ENCODE data around the gene LSAMP. TPM values are rescaled to one million over a fixed set of nuclear protein-coding genes. Genes with fewer than 3 reads are reported as not detected.

Gene LSAMP
- total and polyA plus RNA-seq, 2 of the 13 experiments (the other 11 are each of a cell fraction or from before 2014, with no cell fraction given): not detected

DNA sequence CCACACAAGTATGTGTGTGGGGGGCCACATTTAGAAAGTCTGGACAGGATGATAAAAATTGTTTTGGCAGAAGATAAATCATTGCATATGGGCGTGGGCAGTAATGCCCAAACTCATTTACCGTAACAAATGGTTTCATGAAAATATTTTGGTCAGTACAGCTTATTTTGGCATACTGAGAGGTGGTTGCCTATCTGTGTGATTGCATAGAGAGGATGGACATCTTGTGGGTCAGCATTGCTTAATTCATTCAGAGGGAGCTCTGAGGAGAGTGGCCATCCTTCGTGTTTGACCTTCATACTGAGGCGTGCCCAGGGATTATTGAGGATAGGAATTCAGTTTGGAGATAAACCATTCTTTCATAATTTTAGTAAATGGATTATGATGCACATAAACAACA, 659.5 kb downstream of the LSAMP start:
- H3K79me2 ChIP-seq (ENCODE audit: insufficient read depth, low read length): peaks cover 40% of the 10 kb centered on the region
- 98% methylated on average over 4 of the region's 4 CpGs for WGBS (ENCODE audit: low lambda C conversion rate)

GRCh38 chr3:115784739-115785536, 660.3 kb downstream of the LSAMP start:
- intact Hi-C loops (cut with micrococcal nuclease; ENCODE audit: unreplicated experiment): loop anchor here (1.0 to 5.0 kb wide), 6 partner anchors 7 to 638 kb away; partner anchors contain the start of gene ZBTB20
- H2AFZ ChIP-seq (ENCODE audit: low read length): no peak overlapping the region
- H3K27me3 ChIP-seq (ENCODE audit: control insufficient read depth in 1 of 2, insufficient read depth in 2 of 2, low read length in 2 of 2): no peaks in the 10 kb centered on the region
- ChIA-PET CTCF (ENCODE audit: low intra/inter-chr PET ratio, low total read pairs) (interaction anchor here (1.1 to 2.1 kb wide), 2 partner anchors 30 to 93 kb away, joined by 4 to 10 read pairs; no protein-coding TSS in a partner anchor), POLR2A (interaction anchor here (1.0 to 1.8 kb wide), 4 partner anchors 8 to 38 kb away, joined by 3 to 22 read pairs (median 4); no protein-coding TSS in a partner anchor)
- 60% methylated on average over 11 of the region's 11 CpGs for WGBS (ENCODE audit: low lambda C conversion rate)
- peak overlapping the region; percentile 80 for H3K27ac ChIP-seq (ENCODE audit: extremely low read length, insufficient read depth, low read length)
- H3K36me3 ChIP-seq (replicated peaks in 1 of 2; ENCODE audit: control insufficient read depth in 1 of 2, insufficient read depth in 2 of 2, low read length in 2 of 2): peaks cover 4 to 6% of the 10 kb centered on the region in 2 experiments; a peak in 2 of 5 replicates
- DNase-seq (ENCODE audit: low spot score) (no peak), FAIRE-seq (no peak), ATAC-seq (no peak)
- BruUV-seq (replicated peaks): TSS peak; percentile 54
- peaks cover 32% of the 10 kb centered on the region for H3K79me2 ChIP-seq (ENCODE audit: insufficient read depth, low read length)
- peaks cover 7% of the 10 kb centered on the region; the same call in 1 of the 2 replicates for H4K20me1 ChIP-seq (ENCODE audit: insufficient read depth, low read length)
- in situ Hi-C loops (cut with HindIII; ENCODE audit: extremely low pct_ligation_motif_present, low pct_unique_long_range_greater_than_20kb): no loop called here
- H3K9me3 ChIP-seq (ENCODE audit: low read length): no peaks in the 10 kb centered on the region
- peak overlapping the region; percentile 55 to 77 (median 70); a peak in 5 of 6 replicates for H3K4me3 ChIP-seq (replicated peaks in 1 of 3; ENCODE audit: insufficient read depth in 1 of 3, low read depth in 2 of 3, low read length in 3 of 3)
- peaks cover 56% of the 10 kb centered on the region for H3K4me1 ChIP-seq (ENCODE audit: insufficient read depth, low read length)
- peak overlapping the region; percentile 67 for H3K4me2 ChIP-seq (ENCODE audit: low read depth, low read length)
- H3K9ac ChIP-seq (ENCODE audit: insufficient read depth, low read depth, low read length): peak overlapping the region; percentile 59
- TF ChIP-seq SUZ12 (IDR thresholded peaks at IDR 0.05; ENCODE audit: low read depth, low read length) (no peak), SNAI1 (CRISPR knock-in tag; IDR thresholded peaks at IDR 0.05; ENCODE audit: borderline replicate concordance) (no peak), ELF1 (CRISPR knock-in tag; IDR thresholded peaks at IDR 0.05) (no peak), ZNF572 (CRISPR knock-in tag; IDR thresholded peaks at IDR 0.05) (0 out of 2 replicates have a peak, but pooled peaks have one; percentile 76), ZNF234 (CRISPR knock-in tag; conservative IDR thresholded peaks at IDR 0.05) (no peak), ZNF547 (CRISPR knock-in tag; IDR thresholded peaks at IDR 0.05) (peak; percentile 1; the same call in 1 of the 2 replicates), ZNF674 (CRISPR knock-in tag; IDR thresholded peaks at IDR 0.05; ENCODE audit: low read depth) (no peak), CCAR2 (optimal IDR thresholded peaks at IDR 0.05; ENCODE audit: low read depth, low read length) (no peak), FOXK1 (CRISPR knock-in tag; IDR thresholded peaks at IDR 0.05; ENCODE audit: borderline replicate concordance, low read depth) (no peak), NR3C1 (CRISPR knock-in tag; IDR thresholded peaks at IDR 0.05) (no peak), MYPOP (CRISPR knock-in tag; IDR thresholded peaks at IDR 0.05) (no peak)
- TF ChIP-seq, protein P1, sequence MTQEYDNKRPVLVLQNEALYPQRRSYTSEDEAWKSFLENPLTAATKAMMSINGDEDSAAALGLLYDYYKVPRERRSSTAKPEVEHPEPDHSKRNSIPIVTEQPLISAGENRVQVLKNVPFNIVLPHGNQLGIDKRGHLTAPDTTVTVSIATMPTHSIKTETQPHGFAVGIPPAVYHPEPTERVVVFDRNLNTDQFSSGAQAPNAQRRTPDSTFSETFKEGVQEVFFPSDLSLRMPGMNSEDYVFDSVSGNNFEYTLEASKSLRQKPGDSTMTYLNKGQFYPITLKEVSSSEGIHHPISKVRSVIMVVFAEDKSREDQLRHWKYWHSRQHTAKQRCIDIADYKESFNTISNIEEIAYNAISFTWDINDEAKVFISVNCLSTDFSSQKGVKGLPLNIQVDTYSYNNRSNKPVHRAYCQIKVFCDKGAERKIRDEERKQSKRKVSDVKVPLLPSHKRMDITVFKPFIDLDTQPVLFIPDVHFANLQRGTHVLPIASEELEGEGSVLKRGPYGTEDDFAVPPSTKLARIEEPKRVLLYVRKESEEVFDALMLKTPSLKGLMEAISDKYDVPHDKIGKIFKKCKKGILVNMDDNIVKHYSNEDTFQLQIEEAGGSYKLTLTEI (CRISPR knock-in tag; conservative IDR thresholded peaks at IDR 0.05): no peak
- TF ChIP-seq, protein P2, sequence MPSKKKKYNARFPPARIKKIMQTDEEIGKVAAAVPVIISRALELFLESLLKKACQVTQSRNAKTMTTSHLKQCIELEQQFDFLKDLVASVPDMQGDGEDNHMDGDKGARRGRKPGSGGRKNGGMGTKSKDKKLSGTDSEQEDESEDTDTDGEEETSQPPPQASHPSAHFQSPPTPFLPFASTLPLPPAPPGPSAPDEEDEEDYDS (CRISPR knock-in tag; IDR thresholded peaks at IDR 0.05): no peak

More for the DNA sequence above, 659.5 kb downstream of the LSAMP start:
- no peak overlapping the region for H2AFZ ChIP-seq (ENCODE audit: low read length)
- H3K9ac ChIP-seq (ENCODE audit: insufficient read depth, low read depth, low read length): no peak overlapping the region
- TF ChIP-seq CEBPB (IDR thresholded peaks at IDR 0.05; ENCODE audit: borderline replicate concordance, low read depth, low read length) (no peak), RFX1 (IDR thresholded peaks at IDR 0.05) (no peak)
- no TSS peak for BruUV-seq (replicated peaks)
- H3K4me2 ChIP-seq (ENCODE audit: low read depth, low read length): no peak overlapping the region
- H3K36me3 ChIP-seq (replicated peaks in 1 of 2; ENCODE audit: control insufficient read depth in 1 of 2, insufficient read depth in 2 of 2, low read length in 2 of 2): peaks cover 4 to 6% of the 10 kb centered on the region in 2 experiments; a peak in 2 of 5 replicates
- H3K27ac ChIP-seq (ENCODE audit: extremely low read length, insufficient read depth, low read length): no peak overlapping the region
- FAIRE-seq: no peak
- POLR2A ChIA-PET: no interaction called here
- intact Hi-C loops (cut with micrococcal nuclease; ENCODE audit: unreplicated experiment) (loop anchor here (2.0 kb wide), 2 partner anchors 29 to 639 kb away; partner anchors contain the start of gene ZBTB20), in situ Hi-C loops (cut with HindIII; ENCODE audit: extremely low pct_ligation_motif_present, low pct_unique_long_range_greater_than_20kb) (no loop called here)
- CTCF ChIA-PET (ENCODE audit: low intra/inter-chr PET ratio, low total read pairs): no interaction called here
- H4K20me1 ChIP-seq (ENCODE audit: insufficient read depth, low read length): peaks cover 7% of the 10 kb centered on the region; the same call in 1 of the 2 replicates
- H3K4me3 ChIP-seq (replicated peaks in 1 of 3; ENCODE audit: insufficient read depth in 1 of 3, low read depth in 2 of 3, low read length in 3 of 3): no peak overlapping the region
- ATAC-seq: no peak
- DNase-seq (ENCODE audit: low spot score): no peak
- H3K9me3 ChIP-seq (ENCODE audit: low read length): no peaks in the 10 kb centered on the region
- no peaks in the 10 kb centered on the region for H3K27me3 ChIP-seq (ENCODE audit: control insufficient read depth in 1 of 2, insufficient read depth in 2 of 2, low read length in 2 of 2)
- H3K4me1 ChIP-seq (ENCODE audit: insufficient read depth, low read length): peaks cover 64% of the 10 kb centered on the region

All from HepG2 (cell line).